Uterus (tissue), 2 donors: Measurements from ENCODE around the gene SLC35B3.

Experiments used
- POLR2A ChIP-seq, 2 donors: fragments of 450-650 bp; IDR thresholded peaks; one replicate each; pipeline ENCODE4 v1.6.1; 2016; ENCODE audit warnings: antibody characterized with exemption in 2 of 2, mild to moderate bottlenecking in 1 of 2, moderate library complexity in 1 of 2
- TF ChIP-seq, protein P1 (sequence below), 4 experiments: fragments of 200-600 bp in 2 of 4; fragments of 450-650 bp in 2 of 4; sonication (generic) in 2 of 4; IDR thresholded peaks; one replicate each; pipeline ENCODE4 v1.5.1; 2016 to 2019; ENCODE audit warnings: antibody characterized with exemption in 4 of 4, mild to moderate bottlenecking in 2 of 4, moderate library complexity in 1 of 4

DNA sequence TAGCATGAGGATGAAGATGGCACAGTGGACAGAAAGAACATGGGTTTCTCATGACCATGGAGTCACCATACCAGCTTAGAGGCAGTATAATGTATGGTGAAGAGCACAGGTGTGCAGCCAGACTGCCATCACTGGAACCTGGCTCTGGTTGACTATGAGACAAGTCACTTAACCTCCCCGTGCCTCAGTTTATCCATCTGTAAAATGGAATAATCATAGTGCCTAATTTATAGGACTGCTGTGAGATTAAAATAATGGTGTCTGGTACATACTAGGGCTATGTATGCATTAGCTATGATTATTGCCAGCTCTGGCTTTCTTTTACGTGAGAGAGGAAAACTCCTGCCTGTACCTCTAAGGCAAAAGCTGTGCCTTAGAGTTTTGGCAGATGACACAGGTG lies 19.4 kb downstream of the SLC35B3 start:
- TF ChIP-seq, protein P1, sequence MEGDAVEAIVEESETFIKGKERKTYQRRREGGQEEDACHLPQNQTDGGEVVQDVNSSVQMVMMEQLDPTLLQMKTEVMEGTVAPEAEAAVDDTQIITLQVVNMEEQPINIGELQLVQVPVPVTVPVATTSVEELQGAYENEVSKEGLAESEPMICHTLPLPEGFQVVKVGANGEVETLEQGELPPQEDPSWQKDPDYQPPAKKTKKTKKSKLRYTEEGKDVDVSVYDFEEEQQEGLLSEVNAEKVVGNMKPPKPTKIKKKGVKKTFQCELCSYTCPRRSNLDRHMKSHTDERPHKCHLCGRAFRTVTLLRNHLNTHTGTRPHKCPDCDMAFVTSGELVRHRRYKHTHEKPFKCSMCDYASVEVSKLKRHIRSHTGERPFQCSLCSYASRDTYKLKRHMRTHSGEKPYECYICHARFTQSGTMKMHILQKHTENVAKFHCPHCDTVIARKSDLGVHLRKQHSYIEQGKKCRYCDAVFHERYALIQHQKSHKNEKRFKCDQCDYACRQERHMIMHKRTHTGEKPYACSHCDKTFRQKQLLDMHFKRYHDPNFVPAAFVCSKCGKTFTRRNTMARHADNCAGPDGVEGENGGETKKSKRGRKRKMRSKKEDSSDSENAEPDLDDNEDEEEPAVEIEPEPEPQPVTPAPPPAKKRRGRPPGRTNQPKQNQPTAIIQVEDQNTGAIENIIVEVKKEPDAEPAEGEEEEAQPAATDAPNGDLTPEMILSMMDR (IDR thresholded peaks at IDR 0.05), result no peak
- TF ChIP-seq POLR2A (IDR thresholded peaks at IDR 0.05), result no peak
